LNCAP (cell line): ENCODE results near the gene CLCN3.

Experiments used
- TF ChIP-seq, protein P1 (sequence below): fragments of 450-650 bp; IDR thresholded peaks from 2 replicates; pipeline ENCODE4 v1.5.1; 2017; ENCODE audit warnings: mild to moderate bottlenecking

CLCN3 gene

DNA sequence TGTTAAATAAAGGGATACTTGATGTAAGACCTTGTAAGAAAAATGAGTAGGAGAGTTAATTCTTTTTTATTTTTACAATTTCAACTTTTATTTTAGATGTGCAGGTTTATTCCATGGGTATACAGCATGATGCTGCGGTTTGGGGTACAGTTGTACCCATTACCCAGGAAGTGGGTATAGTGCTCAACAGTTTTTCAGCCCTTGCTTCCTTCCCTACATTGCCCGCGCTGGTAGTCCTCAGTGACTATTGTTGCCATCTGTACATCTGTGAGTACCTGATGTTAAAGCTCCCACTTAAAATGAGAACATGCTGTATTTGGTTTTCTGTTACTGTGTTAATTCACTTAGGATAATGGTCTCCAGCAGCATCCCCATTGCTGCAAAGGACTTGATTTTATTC lies 9.7 kb downstream of the CLCN3 start:
- TF ChIP-seq, protein P1, sequence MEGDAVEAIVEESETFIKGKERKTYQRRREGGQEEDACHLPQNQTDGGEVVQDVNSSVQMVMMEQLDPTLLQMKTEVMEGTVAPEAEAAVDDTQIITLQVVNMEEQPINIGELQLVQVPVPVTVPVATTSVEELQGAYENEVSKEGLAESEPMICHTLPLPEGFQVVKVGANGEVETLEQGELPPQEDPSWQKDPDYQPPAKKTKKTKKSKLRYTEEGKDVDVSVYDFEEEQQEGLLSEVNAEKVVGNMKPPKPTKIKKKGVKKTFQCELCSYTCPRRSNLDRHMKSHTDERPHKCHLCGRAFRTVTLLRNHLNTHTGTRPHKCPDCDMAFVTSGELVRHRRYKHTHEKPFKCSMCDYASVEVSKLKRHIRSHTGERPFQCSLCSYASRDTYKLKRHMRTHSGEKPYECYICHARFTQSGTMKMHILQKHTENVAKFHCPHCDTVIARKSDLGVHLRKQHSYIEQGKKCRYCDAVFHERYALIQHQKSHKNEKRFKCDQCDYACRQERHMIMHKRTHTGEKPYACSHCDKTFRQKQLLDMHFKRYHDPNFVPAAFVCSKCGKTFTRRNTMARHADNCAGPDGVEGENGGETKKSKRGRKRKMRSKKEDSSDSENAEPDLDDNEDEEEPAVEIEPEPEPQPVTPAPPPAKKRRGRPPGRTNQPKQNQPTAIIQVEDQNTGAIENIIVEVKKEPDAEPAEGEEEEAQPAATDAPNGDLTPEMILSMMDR, result no peak

DNA sequence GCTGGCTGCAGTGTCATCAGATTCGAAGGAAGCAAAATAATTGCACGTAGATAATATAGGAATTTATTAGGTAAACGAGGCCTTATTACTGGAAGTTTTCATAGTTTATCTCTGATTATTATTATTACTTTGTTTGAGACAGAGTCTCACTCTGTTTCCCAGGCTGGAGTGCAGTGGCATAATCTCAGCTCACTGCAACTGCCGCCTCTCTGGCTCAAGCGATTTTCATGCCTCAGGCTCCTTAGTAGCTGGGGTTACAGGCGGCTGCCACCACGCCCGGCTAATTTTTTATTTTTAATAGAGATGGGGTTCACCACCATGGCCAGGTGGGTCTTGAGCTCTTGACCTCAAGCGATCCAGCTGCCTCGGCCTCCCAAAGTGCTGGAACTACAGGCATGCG lies 12.5 kb downstream of the CLCN3 start:
- TF ChIP-seq, protein P1, result no peak

DNA sequence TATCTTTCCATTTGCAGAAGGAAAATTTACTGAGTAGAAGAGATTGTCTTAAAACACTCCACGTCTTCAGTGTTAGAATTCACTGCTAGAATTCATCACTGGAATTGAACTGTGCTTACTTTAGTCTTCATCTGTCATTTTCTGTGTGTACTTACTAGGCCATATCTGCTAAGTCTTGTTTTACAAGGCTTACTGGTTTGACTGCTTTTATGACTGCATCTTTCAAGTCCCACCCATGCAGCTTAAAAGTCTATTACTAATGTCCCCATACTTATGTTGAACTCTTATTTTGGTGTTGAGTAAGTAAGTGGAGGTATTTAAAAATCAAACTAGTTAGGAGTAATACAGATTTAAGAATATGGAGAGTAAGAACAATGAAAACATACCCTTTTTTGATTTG lies 14.6 kb downstream of the CLCN3 start:
- TF ChIP-seq, protein P1, result no peak

DNA sequence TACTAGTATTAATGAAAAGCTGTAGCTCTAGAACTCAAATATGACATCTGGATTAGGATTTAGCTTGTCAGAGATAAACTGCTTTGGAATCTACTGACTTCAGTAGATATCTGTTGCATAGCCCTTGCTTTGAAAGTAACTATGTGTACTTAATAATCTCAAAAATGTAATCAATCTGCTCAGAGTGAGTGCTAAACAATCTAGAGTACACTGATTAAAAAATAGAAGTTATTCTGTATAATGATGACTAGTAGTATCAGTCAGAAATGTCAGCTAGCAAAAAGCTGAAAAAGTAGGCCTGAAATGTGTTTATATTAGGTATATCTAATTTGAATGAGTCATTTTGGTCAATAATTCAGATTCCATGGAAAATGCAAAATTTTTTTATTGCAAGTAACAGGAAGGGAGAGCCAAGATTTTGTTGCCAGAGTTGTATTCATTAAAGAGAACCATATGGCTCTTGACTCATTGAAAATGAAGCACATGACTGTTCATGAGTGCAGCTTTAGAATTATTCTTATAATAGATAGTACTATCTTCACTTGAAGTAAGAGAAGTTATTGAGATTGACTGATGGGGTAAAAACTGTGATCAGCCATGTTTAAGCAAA lies 20.0 kb downstream of the CLCN3 start:
- TF ChIP-seq, protein P1, result no peak

DNA sequence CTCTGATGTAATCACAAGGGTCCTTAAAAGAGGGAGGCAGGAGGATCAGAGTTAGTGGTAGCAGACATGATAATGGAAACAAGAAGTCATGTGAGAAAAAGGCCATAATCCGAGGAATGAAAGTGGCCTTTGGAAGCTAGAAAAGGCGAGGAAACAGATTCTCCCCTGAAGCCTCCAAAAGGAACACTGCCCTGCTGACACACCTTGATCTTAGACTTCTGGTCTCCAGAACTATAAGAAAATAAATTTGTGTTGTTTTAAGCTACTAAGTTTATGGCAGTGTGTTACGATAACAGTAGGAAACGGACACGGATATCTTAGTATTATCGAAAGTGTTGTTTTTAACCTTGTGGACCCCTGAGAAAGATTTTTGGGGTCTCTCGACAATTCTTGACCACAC lies 24.4 kb downstream of the CLCN3 start:
- TF ChIP-seq, protein P1, result no peak

DNA sequence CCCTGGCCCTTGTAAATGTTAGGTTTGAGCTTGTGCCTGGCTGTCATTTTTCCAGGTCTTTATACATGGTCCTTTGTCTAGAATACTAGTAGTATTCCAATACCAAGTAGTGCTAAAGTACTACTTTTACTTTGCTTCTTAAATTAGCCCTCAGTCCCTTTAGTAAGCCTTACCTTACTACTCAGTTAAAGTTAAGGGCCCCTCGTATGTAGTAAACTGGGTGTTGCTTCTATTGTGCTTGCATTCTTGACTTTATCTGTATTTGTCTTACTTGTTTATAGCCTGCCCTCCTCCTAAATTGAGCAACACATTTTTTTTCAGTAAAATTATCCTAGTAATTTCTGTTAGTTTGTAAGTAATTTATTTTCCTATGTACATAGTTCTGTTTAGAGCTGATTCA lies 25.2 kb downstream of the CLCN3 start:
- TF ChIP-seq, protein P1, result no peak

DNA sequence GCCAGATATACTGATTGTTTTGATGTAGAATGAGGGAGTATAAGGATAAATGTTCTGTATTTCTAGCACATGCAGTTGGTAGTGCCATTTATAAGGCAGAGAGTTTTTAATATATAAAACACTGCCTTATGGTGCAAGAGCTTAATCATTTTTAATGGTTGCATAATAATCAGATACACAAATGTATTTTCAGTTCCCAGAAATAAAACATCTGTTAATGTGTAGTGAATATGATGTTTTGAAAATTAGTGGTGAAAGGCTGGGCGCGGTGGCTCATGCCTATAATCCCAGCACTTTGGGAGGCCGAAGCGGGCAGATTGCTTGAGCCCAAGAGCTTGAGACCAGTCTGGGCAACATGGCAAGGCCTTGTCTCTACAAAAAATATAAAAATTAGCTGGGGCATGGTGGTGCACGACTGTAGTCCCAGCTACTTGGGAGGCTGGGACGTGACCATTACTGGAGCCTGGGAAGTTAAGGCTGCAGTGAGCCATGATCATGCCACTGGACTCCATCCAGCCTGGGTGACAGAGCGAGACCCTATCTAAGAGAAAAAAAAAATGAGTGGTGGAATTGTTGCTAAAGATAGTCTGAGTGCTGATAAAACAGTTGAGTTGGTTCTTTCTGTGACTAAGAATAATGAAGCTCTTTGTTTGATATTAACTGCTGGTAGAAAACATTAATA lies 29.3 kb downstream of the CLCN3 start:
- TF ChIP-seq, protein P1, result no peak
